RPMI7951 (cell line): ENCODE data around the gene CARD11. TPM values are rescaled to one million over a fixed set of nuclear protein-coding genes. Genes with fewer than 3 reads are reported as not detected.

Experiments used
- DNase-seq: peaks from one replicate; pipeline ENCODE4 v3.0.0-alpha.2; 2012; ENCODE audit warnings: low read depth
- total RNA-seq: library from RNA; depleted of rRNA; stranded (reverse); fragments of >200 nt; shearing (Covaris generic); gene quantifications from 2 replicates; pipeline ENCODE4 v1.2.3, GENCODE V29; 2014

Gene CARD11
- total RNA-seq, 1 experiment from 2014 or later, result not detected

DNA sequence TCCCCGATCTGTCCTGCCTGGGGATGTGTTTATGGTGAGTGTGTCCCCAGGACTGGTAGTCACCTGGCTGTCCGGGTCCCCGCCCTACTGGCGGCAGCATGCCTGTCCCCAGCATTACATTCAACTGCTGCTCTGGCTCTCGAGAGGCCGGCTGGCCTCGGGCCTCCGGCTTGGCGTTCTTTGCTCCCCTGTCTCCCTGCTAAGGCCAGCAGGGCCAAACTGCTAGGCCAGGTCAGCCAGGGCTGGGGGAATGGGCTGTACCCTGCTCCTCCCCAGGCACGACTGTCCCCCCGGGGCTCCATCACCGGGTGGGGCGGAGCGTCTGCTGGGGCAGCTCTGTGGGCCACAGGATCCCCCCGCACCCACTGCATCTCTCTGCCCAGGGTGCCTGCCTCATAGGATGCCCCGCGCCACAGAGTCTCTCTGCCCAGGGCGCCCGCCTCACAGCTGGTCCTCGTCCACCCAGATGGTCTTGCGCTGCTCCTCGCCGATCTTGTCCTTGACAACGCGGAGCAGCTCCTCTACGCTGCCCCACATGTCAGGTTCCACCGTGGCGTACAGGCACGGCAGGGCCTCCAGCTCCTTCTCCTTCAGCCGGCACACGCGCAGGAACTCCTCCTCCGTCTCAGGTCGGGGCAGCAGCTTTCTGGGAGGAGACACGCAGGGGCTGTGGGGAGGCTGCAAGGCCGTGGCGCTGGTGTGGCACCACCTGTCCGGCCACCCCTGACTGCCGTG lies 137.3 kb downstream of the CARD11 start:
- DNase-seq, result no peak

DNA sequence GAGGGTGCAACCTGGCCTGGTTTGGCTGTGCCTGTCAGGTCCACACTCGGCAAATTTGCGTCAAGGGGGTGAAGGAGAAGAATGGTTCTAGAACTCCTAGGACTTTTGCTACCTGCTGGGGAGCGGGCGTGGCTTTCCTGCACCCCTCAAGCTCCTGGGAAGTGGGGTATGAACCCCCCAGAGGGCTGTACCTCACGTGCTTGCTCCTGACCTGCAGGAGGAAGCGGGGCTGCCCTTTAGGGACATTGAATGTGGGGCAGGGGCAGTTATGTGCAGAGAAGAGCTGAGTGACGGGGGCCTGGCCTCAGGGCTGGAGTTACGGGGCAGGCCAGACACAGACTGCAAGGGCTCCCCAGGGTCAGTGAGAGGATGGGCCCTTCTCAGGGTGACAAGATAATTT lies 138.2 kb downstream of the CARD11 start:
- no peak for DNase-seq

DNA sequence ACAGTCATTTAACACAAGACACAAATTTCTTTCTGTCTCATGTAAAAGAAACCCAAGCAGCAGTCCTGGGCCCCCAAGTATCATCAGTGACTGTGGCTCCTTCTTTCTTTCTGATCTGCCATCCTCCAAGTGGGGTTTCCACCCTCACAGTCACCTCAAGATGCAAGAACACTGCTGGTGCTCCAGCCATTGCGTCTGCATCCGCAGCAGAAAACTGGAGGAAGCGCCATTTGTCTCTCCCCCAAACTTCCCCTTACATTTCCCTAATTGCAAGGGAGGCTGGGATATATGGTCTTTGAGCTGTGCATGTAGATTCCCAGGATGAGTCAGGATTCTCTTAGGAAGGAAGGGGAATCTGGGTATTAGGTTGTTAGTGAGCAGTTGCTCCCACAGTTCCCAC lies 138.6 kb downstream of the CARD11 start:
- DNase-seq, result no peak

DNA sequence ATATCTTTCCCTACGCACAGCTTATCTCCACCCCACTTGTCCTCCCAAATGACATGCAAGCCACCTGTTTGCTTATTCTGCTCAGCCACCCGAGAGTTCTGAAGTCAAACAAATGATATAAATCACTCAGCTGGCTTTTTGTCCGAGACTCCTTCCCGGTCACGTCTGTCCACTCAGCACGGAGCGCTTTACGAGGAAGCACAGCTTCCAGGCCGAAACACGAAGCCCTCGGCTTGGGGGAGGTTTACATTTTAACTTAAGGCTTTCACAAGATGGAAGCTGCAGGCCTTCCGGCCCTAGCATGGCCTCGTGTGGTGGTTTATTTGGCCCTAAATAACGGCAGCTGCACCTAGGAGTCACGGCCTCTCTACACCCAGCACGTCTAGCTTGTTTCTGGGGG lies 139.5 kb downstream of the CARD11 start:
- DNase-seq, result no peak

DNA sequence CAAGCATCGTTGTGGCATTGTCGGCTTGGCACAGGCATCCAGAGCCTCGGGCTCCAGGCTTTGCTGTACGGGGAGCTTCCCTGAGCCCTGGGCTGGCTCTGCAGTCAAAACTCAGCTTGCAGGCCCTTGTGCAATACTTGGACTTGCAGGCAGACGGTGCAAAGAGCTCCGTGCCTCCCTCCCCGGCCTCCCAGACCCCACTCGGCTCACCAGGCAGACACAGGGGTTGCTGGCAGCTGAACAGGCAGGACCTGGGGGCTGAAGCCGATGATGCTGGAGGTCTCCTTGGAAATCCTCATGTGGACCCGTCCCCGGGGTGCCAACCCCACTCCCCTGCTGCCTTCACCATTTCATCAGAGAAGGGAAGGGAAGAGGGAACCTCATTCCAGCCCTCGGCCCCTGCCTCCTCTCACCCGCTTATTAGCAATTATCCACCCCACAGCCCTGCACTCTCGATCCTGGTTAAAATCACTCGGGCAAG lies 139.9 kb downstream of the CARD11 start:
- DNase-seq, result peak; percentile 38

DNA sequence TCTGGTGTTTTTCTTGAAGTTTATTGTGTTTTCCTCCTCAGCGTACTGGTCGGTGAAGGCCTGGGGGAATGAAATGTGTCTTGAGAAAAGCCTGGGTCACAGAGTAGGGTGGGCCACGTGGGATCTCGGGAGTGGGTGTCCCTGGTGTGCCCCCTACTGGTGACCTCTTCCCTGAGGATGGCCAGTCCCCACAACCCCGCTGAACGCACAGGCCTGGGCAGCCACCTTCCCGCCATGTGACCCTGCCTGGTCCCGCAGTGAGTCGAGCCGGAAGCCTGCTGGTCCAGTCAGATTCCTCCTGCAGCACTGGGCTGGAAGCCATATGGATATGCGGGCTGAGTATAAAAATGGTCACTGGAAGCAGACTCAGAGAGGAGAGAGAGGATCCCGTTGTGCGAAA lies 146.6 kb downstream of the CARD11 start:
- DNase-seq, result no peak

DNA sequence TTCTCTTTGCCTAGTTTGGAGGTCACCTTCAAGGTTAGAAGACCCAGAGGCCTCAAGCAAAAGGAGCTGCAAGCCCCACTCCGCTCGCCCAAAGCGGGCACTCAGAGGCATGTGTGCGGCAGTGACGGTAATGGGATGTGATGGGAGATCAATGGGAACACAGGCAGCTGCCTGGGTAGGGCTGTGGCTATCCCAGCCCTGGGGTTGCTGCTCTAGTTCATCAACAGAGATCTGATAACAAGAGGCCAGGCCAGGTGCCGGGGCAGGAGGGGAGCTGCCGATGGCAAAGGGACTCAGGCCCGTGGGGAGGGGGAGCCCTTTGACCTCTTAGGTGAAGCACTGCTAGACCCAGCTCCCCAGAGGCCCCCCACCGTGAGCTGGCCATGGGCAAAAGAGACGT lies 147.5 kb downstream of the CARD11 start:
- DNase-seq, result no peak

DNA sequence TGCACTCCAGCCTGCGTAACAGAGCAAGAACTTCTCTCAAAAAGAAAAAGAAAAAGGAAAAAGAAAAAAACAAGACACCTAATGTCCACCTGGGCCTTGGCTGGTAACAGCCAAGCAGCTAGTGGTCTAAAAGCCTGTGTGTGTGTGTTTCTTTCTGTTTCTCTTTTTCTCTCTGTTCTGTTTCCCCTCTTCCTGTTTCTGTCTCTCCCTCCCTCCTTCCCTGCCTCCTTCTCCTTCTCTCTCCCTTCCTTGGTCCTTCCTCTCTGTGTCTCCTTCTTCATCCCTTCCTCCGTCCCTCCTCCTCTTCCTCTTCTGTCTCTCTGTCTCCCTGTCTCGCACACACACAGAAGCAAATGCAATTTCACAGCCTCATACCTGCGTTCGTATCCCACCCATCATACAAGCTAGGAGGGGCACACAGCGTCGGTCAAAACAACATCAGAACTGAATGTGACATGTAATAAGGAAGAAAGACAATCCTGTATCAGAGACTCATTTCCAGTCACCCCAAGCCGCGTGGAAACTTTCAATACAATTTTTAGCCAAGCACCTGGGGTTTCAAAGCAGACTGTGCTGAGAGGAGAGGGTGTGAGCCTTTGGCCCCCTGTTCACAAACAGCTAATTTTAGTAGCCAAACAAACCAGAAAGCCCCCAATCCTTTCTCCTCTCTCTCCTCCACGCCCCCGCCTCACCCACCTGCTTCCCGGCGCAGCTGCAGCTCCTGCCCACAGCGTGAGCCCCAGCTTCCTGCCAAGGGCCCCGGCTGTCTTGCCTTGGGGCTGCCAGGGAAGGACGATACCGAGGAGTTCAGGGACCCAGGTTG lies 149.3 kb downstream of the CARD11 start:
- DNase-seq, result no peak

DNA sequence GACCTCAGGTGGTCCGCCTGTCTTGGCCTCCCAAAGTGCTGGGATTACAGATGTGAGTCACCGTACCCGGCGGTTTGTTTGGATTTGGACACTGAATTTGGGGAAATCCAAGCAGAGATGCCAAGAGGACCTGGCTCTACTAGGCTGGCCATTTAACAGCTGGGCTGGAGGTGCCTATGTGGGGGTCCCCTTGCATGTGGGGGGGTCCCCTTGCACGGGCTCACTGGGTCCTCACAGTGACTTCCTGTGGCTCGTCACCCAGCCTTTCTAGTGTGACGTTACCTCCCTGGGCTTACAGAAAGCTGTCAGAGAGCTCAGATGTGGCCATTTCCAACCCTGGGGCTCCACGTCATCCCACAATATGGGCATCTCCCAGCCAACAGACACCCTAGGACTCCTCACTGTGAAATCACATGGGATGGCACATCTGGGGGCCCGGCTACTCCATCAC lies 150.2 kb downstream of the CARD11 start:
- DNase-seq, result peak; percentile 33

DNA sequence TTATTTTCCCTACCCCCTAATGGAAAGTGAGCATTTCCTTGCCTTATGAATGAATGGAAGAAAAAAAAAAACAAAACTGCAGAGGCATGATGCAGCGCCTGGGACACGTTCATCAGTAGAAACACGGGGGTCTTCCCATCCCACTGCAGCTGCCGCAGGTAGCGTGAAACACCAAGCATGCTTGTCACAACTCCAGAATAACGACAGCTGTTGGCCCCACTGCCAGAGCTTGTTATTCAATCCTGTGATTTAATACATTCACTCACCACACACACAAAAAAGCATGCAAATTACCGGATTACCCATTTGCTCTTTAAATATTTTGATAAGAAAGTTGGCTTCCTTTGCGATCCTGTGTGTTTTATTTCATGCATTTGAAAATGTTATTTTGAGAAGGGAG lies 151.1 kb downstream of the CARD11 start:
- DNase-seq, result no peak

DNA sequence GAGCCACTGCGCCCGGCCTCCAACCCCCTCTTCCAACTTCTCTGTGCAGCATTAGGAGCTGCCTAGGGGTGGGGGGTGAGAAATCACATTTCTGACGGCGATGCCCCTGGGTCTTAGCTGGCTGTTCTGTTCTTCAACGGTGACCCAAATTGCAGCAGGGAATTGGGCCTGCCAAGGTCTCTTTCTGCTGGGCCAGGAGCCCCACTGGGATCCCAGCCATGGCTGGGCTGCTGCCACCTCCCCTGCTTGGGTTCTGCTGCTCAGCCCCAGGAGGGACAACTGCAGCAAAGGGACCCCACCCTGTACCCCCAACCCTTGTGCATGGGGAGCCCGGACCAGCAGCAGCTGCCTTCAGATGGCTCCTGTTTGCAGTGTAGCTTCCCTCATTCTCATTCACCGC lies 155.9 kb downstream of the CARD11 start:
- no peak for DNase-seq

DNA sequence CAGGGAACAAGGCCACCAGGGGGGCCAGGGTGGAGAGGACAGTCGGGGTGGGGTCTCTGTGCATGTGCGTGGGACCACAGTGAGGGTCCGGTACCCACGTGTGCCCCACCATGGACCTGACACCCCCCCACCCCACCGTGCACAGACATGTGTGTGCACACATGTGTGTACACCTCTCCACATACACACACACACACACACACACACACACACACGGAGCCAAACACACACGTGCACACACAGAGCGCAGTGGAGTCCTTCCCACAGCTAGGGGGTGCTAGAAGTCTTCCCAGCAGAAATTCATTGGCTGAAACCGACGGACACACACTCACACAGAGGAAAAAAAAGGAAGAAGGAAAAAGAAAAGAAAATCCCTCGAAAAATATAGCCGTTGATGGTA lies 156.8 kb downstream of the CARD11 start:
- peak; percentile 80 for DNase-seq

DNA sequence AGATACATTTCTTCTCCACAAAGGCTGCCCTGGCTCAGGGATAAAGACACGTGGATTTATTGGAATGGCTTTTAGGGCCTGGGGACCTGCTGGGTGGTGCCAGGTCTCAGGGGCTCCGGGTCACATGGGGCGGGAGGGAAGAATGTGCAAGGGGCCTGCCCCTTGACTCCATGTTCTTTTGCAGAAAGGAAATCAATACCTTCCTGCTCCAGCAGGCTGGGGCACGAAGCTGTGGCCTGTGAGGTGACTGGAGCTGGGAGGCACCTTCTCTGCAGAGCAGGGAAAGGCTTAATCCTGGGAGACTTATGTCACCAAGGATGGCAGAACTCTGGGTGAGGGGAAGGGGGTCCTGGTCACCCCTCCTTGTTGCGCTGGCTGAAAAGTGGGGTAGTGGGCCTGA lies 157.3 kb downstream of the CARD11 start:
- no peak for DNase-seq

DNA sequence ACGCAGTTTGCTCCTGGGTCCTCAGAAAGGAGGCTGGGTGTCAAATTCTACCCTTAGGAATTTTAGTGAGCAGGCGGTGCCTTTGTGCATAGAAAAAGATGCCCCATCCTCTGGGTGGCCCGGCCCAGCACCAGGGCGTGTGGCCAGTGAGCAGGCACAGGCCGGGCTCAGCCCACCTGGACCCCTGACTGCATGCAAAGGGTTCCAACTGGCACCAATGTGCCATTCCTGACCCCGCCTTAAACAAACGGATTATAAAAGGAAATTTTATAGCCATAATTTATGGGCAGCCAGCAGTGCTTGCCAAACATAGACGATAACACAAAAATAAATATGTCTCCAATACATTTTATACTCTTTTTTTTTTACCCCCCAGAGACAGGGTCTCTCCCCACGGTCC lies 159.5 kb downstream of the CARD11 start:
- no peak for DNase-seq

DNA sequence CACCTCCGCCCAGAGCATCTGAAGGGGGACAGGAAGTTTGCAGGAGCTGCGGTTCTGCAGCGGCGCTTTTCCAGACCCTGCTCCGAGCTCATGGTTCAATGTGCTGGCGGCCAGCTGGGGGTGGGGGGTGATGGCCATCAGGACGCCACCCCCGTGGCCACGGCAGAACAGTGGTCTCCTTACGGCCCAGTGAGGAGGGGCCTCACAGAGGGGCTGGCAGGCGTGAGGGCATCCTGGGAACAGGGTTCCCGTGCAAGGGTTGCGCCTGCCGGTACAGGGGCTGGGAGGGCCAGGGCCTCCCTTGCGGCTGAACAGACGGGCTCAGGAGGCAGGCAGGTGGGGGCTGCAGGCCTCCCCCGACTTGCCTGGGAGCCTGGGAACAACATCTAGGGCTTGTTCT lies 160.6 kb downstream of the CARD11 start:
- DNase-seq, result no peak

DNA sequence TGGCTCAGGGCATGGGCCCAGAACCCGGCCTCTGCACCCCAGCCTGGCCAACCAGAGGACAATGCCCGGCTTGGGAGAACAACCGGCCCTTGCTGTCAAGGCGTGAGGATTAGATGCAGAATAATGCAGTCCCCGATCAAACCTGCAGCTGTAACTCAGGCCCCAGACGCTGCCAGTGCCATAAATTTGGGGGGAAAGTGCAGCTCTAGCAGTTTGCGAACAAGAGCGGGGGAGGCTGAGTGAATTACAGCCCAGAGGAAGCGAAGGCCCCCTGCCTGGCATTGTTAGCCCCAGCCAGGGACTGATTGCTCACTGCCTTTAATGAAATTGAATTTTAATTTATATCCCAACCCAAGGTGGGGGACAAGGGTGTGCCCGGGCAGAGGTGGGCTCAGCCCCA lies 161.6 kb downstream of the CARD11 start:
- DNase-seq, result no peak

DNA sequence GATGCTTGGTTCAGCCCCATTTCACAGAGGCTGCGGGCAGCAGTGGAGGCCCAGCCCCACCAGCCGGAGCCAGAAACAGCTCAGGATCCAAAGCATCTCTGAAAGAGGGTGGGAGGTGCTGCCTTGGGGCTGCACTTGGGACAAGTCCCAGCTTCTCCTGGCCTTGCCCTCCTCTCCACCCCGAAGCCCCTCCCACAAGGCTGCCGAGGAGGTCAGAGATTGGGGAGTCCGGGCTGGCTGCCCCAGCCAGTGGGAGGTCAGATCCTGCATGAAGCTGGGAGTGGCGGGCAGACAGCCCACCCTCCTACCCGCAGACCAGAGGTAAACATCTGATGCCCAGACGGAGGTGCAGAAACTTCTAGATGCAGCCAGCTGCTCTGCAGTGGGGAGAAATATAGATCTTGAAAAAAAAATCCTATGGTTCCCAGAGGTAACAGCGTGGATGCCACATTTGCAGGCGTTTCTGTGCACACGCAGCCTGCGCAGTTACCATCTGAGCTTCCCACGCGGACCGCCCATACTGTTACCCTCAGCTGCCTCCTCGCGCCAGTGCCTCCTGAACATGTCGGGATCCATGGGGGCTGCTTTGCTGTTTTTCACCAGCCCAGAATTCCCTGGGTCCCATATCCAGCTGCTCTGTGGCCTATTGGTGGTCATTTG lies 162.7 kb downstream of the CARD11 start:
- peak; percentile 30 for DNase-seq

DNA sequence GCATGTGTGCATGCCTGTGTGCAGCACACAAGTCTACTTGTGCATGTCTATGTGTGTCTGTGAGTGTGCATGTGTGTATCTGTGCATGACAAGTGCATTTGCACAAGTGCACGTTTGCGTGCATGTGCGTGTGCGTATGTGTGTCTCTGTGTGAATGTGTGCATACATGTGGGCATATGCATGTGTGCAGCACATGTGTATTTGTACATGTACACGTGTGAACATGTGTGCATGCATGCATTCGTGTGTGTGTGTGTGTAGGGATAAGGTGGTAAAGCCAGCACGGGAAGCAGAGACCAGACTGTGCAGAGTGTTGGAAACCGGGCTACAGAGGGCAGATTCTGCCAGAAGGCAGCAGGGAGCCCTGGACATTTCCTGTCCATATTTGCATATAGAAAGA lies 163.6 kb downstream of the CARD11 start:
- no peak for DNase-seq

DNA sequence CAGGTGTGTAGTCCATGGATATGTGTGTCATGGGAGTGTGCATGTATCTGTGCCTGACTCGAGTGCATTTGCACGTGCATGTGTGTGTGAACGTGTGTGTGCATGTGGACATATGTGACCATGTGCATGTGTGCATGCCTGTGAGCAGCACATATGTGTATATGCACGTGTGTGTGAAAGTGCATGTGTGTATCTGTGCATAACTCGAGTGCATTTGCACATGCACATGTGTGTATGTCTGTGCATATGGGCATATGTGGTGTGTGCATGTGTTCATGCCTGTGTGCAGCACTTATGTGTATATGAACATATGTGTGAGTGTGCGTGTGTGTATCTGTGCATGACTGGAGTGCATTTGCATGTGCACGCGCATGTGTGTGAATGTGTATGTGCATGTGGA lies 164.3 kb downstream of the CARD11 start:
- no peak for DNase-seq

DNA sequence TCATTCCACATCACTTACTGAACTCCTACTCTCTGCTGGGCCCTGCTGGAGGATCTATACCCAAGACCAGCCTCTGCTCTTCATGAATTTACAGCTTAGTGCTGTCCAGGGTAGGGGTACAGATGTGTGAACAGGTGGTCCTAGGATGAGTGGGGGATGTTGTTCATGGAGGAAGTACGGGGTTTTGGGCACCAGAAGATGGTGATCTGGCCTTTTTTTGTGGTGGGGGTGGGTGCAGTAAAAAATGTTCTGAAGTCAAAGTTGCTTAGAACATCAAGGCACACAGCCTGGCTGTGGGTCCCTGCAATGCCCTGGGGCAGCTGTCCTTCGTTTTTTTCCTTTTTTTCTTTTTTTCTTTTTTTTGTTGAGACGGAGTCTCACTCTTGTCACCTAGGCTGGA lies 165.4 kb downstream of the CARD11 start:
- no peak for DNase-seq

DNA sequence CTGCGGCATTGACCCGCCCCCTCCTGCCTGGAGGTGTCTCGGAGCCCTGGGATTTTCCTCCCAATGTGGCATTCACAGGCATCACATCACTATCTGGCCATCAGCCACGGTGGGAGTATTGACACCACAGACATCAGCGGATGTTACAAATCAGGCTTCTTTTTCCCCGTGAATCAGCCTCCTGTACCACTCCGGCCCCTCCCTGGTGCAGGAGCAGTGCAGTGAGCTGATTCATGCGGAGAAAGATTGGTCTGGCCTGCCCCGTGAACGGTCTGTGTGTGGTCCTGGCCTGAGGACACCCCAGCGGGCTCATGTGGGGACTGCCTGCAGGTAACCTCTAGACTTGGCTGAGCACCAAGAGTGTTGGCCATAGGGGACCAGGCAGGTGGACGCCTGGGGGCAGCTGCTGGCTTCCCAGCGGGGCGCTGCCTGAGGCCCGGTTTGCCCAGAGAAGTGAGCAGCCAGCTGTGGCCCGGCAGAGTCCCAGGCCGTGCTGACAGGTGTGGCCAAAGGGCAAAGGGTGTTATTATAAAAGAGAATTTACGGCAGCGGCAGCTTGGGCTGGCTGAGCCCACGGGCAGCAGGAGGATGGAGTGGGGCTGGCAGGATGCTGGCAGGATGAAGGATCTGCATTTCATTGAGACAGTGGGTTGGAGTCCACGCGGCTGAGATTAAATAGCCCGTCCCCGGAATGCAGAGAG lies 167.5 kb downstream of the CARD11 start:
- peak; percentile 94 for DNase-seq
